ENCODE data around the gene SELENOH. TPM values are rescaled to one million over a fixed set of nuclear protein-coding genes. Genes with fewer than 3 reads are reported as not detected.

Gene SELENOH
- total and polyA plus RNA-seq, 7 donors, result 67.0 to 120 (median 87.1) TPM

GRCh38 chr11:57776577-57777210 is 35.4 kb downstream of the SELENOH start:
- no peaks in the 10 kb centered on the region for H3K9me3 ChIP-seq
- no peaks in the 10 kb centered on the region for H3K36me3 ChIP-seq (ENCODE audit: insufficient read depth in 1 of 2, low read depth in 1 of 2)
- TF ChIP-seq CTCF (IDR thresholded peaks at IDR 0.05), result no peak
- H3K27me3 ChIP-seq (ENCODE audit: insufficient read depth in 3 of 3, low read length in 2 of 3), result no peaks in the 10 kb centered on the region
- no peak for DNase-seq
- peak overlapping the region; percentile 38 for H3K4me3 ChIP-seq
- ATAC-seq, result no peak
- H3K4me1 ChIP-seq, result peaks cover 92% of the 10 kb centered on the region
- intact Hi-C loops (cut with DNase I), result no loop called here
- WGBS, 3 donors, result 25 to 28% (median 27%) methylated on average over 2 of the region's 2 CpGs
- H3K27ac ChIP-seq, result peak overlapping the region; percentile 75

DNA sequence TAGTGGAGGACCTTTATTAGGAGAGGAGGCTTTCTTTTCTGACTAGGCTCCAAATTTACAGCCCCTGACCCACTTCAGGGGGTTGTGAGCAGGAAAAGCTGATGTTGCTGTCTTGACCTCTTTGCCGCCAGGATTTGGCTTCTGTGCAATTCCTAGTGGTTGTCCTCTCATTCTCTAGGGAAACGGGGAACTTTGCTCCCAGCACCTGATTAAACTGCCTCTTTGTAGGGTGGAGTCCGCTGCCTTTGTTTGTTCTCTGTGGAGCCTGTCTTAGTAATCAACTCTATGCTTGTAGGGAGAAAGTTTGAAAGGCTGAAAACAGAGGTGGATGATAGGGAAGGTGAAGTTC is 36.7 kb downstream of the SELENOH start:
- no peak for DNase-seq
- peak in 2 of 4 donors; percentile 15 to 19 for ATAC-seq
- peaks cover 86% of the 10 kb centered on the region for H3K4me1 ChIP-seq

DNA sequence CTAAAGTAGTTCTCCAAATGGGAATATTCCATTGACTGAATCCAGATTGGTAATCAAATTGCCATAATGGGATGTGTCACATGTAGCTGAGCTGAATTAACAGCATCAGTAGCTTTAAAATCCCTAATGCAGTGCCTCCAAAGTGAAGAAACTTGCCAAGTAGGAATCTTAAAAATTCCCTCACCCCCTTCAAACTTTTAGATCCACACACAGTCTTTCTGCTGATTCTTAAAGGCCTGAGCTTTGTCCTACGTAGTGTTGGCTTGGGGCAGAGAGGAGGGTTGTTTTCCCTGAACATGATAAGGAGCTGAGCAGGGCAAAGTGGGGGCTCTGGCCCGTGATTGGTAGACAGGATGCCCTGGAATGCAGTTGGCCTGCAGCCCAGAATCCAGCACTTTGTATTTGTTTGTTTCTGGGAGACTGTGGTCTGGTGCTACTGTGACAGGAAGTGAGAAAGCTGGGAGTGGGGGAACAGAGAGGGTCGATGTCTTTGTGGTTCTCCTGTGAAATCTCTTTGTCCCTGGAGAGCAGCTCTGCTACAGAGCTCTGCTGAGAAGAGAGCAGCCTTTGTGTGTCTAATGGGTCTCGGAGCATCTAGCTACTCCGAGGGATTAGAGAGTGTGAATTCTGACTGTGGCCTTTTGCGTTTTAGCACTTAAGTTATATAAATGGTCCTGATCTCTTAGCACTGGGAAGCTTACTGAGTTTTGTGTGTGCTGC is 37.2 kb downstream of the SELENOH start:
- ATAC-seq (peak; percentile 65 to 81 (median 78)), DNase-seq (peak; percentile 86 to 88)
- Histone ChIP-seq H3K36me3 (ENCODE audit: insufficient read depth in 1 of 2, low read depth in 1 of 2) (no peaks in the 10 kb centered on the region), H3K4me1 (peaks cover 82% of the 10 kb centered on the region), H3K27ac (peak overlapping the region; percentile 75), H3K9me3 (no peaks in the 10 kb centered on the region), H3K4me3 (peak overlapping the region; percentile 38), H3K27me3 (ENCODE audit: insufficient read depth in 3 of 3, low read length in 2 of 3) (no peaks in the 10 kb centered on the region)
- 2 to 5% (median 4%) methylated on average over 6 of the region's 6 CpGs for WGBS, 3 donors
- intact Hi-C loops (cut with DNase I), result loop anchor here in 1 of 2 donors (2.0 kb wide), 1 partner anchor 16 kb away; no protein-coding TSS in a partner anchor
- TF ChIP-seq CTCF (IDR thresholded peaks at IDR 0.05), result no peak

More for the DNA sequence above, 36.7 kb downstream of the SELENOH start:
- TF ChIP-seq CTCF (IDR thresholded peaks at IDR 0.05), result no peak
- Histone ChIP-seq H3K27me3 (ENCODE audit: insufficient read depth in 3 of 3, low read length in 2 of 3) (no peaks in the 10 kb centered on the region), H3K27ac (peak overlapping the region; percentile 75), H3K9me3 (no peaks in the 10 kb centered on the region), H3K36me3 (ENCODE audit: insufficient read depth in 1 of 2, low read depth in 1 of 2) (no peaks in the 10 kb centered on the region), H3K4me3 (peak overlapping the region; percentile 38)
- 26 to 47% (median 26%) methylated on average over 3 of the region's 3 CpGs for WGBS, 3 donors
- intact Hi-C loops (cut with DNase I), result loop anchor here in 1 of 2 donors (2.0 kb wide), 1 partner anchor 15 kb away; no protein-coding TSS in a partner anchor

- no peak for TF ChIP-seq CTCF (IDR thresholded peaks at IDR 0.05)
- intact Hi-C loops (cut with DNase I), result loop anchor here in 1 of 2 donors (2.0 kb wide), 1 partner anchor 16 kb away; no protein-coding TSS in a partner anchor
- no peak for DNase-seq
- Histone ChIP-seq H3K27ac (peak overlapping the region; percentile 75), H3K4me1 (peaks cover 74% of the 10 kb centered on the region), H3K27me3 (ENCODE audit: insufficient read depth in 3 of 3, low read length in 2 of 3) (no peaks in the 10 kb centered on the region), H3K9me3 (no peaks in the 10 kb centered on the region), H3K4me3 (peak overlapping the region; percentile 38), H3K36me3 (ENCODE audit: insufficient read depth in 1 of 2, low read depth in 1 of 2) (no peaks in the 10 kb centered on the region)
- 7 to 19% (median 9%) methylated on average over 1 of the region's 1 CpG for WGBS, 3 donors
- peak; percentile 45 to 65 (median 59) for ATAC-seq
Observed at GRCh38 chr11:57779276-57779675, 38.0 kb downstream of the SELENOH start.

Measured in psoas muscle (tissue), 8 donors.